ENCODE results near the gene CLEC4C. TPM values are rescaled to one million over a fixed set of nuclear protein-coding genes. Genes with fewer than 3 reads are reported as not detected.

The CLEC4C gene
- total and polyA plus RNA-seq, 2 of the 13 experiments (the other 11 are each of a cell fraction or from before 2014, with no cell fraction given) = not detected

GRCh38 chr12:7712841-7713442 is 34.2 kb downstream of the CLEC4C start (continued):
- TF ChIP-seq ZNF773 (CRISPR knock-in tag; IDR thresholded peaks at IDR 0.05; ENCODE audit: borderline replicate concordance) (no peak), ATF1 (CRISPR knock-in tag; IDR thresholded peaks at IDR 0.05) (no peak), SRY (CRISPR knock-in tag; IDR thresholded peaks at IDR 0.05) (no peak), ZBTB46 (CRISPR knock-in tag; IDR thresholded peaks at IDR 0.05; ENCODE audit: borderline replicate concordance) (no peak), ZNF580 (CRISPR knock-in tag; IDR thresholded peaks at IDR 0.05; ENCODE audit: borderline replicate concordance, low read depth) (no peak), FOXJ3 (CRISPR knock-in tag; IDR thresholded peaks at IDR 0.05; ENCODE audit: borderline replicate concordance) (no peak)

DNA sequence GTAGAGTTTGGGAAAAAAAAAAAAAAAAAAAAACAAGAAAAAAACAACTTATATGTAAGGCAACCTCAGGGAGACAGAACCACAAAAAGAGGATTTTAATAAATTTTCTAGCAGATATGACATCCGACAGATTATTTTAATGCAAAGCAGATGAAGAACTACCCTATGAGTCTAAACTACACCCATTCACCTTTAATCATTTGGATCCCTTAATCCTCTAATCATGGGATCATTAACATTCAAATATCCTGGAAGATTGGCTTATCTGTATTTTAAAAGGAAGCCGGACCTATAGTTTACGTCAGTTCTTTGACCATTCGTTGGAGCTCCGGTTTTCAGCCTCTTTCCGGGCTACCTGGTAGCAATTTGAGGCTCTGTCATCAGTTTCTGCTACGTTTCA is 36.0 kb downstream of the CLEC4C start, which contains the start of gene DPPA3:
Gene DPPA3, plus strand, starts transcription at position 301 of the 400 bp plus-strand sequence. CDS start 138 bp downstream, outside the sequence.
- Histone ChIP-seq H3K27ac (ENCODE audit: extremely low read length, insufficient read depth, low read length) (no peak within 1 kb of the TSS), H3K9ac (ENCODE audit: insufficient read depth, low read depth, low read length) (no peak within 1 kb of the TSS), H3K9me3 (ENCODE audit: low read length) (no peaks in the 10 kb centered on the region), H3K36me3 (replicated peaks in 1 of 2; ENCODE audit: control insufficient read depth in 1 of 2, insufficient read depth in 2 of 2, low read length in 2 of 2) (no peaks in the 10 kb centered on the region), H4K20me1 (ENCODE audit: insufficient read depth, low read length) (no peaks in the 10 kb centered on the region), H3K4me3 (replicated peaks in 1 of 3; ENCODE audit: insufficient read depth in 1 of 3, low read depth in 2 of 3, low read length in 3 of 3) (no peak within 1 kb of the TSS), H2AFZ (ENCODE audit: low read length) (no peak within 1 kb of the TSS), H3K27me3 (ENCODE audit: control insufficient read depth in 1 of 2, insufficient read depth in 2 of 2, low read length in 2 of 2) (no peaks in the 10 kb centered on the region), H3K4me1 (ENCODE audit: insufficient read depth, low read length) (no peaks in the 10 kb centered on the region), H3K79me2 (ENCODE audit: insufficient read depth, low read length) (no peaks in the 10 kb centered on the region), H3K4me2 (ENCODE audit: low read depth, low read length) (no peak within 1 kb of the TSS)
- no TSS peak for BruUV-seq (replicated peaks)
- ChIA-PET POLR2A (no interaction called here), CTCF (ENCODE audit: low intra/inter-chr PET ratio, low total read pairs) (no interaction called here)
- FAIRE-seq = no peak
- intact Hi-C loops (cut with micrococcal nuclease; ENCODE audit: unreplicated experiment) (no loop called here), in situ Hi-C loops (cut with HindIII; ENCODE audit: extremely low pct_ligation_motif_present, low pct_unique_long_range_greater_than_20kb) (loop anchor here (10.0 kb wide), 1 partner anchor 94 kb away; no protein-coding TSS in a partner anchor)
- no peak for ATAC-seq
- 30% methylated on average over 7 of the region's 7 CpGs for WGBS (ENCODE audit: low lambda C conversion rate)
- no peak for DNase-seq (ENCODE audit: low spot score)
- TF ChIP-seq ISX (CRISPR knock-in tag; conservative IDR thresholded peaks at IDR 0.05) (no peak), ZNF552 (CRISPR knock-in tag; IDR thresholded peaks at IDR 0.05; ENCODE audit: borderline replicate concordance) (no peak)

All from HepG2 (cell line).